OCI-LY7 (cell line): ENCODE measurements around the gene EPHX1. TPM values are rescaled to one million over a fixed set of nuclear protein-coding genes. Genes with fewer than 3 reads are reported as not detected.

Source experiments
- BruUV-seq: library from RNA; stranded (reverse); fragments of 400-500 nt; replicated peaks from 2 replicates; lab custom pipeline; 2021; lab: Mats Ljungman, UMichigan
- CTCF ChIA-PET: fragments of 300-600 bp; sonication (Branson Sonifier 250); formaldehyde crosslinking; loops from one replicate; lab custom pipeline; 2022; ENCODE audit warnings: antibody characterized with exemption; ENCODE audit not compliant: unreplicated experiment; lab: Charles Lee
- POLR2A ChIA-PET: fragments of 300-600 bp; sonication (Branson Sonifier 250); formaldehyde crosslinking; loops from one replicate; lab custom pipeline; 2022; ENCODE audit warnings: antibody characterized with exemption; lab: Charles Lee
- DNase-seq: peaks from one replicate; pipeline ENCODE4 v3.0.0-alpha.2; 2015; ENCODE audit warnings: low spot score
- H2AFZ ChIP-seq: fragments of 200-600 bp; sonication (generic), shearing (Covaris generic); 2 replicates; pipeline ENCODE4 v1.6.1; 2014; ENCODE audit warnings: mild to moderate bottlenecking, antibody characterized with exemption, low read length, moderate library complexity
- H3K27ac ChIP-seq: fragments of 200-600 bp; sonication (generic); 2 replicates; pipeline ENCODE4 v1.5.1; 2014; ENCODE audit warnings: mixed run types, low read depth, mild to moderate bottlenecking, moderate library complexity, low read length, inconsistent platforms; ENCODE audit not compliant: poor library complexity, severe bottlenecking
- H3K36me3 ChIP-seq: fragments of 200-600 bp; sonication (generic); 2 replicates; pipeline ENCODE4 v1.6.1; 2014; ENCODE audit warnings: mild to moderate bottlenecking, antibody characterized with exemption, low read length, moderate library complexity, mixed read lengths; ENCODE audit not compliant: insufficient read depth
- H3K4me1 ChIP-seq: fragments of 200-600 bp; sonication (generic); 2 replicates; pipeline ENCODE4 v1.5.1; 2014; ENCODE audit warnings: mild to moderate bottlenecking, low read length; ENCODE audit not compliant: insufficient read depth, poor library complexity, severe bottlenecking
- H3K4me2 ChIP-seq: fragments of 200-600 bp; sonication (generic); 2 replicates; pipeline ENCODE4 v1.6.1; 2014; ENCODE audit warnings: mild to moderate bottlenecking, low read length
- H3K4me3 ChIP-seq: fragments of 200-600 bp; sonication (generic); 2 replicates; pipeline ENCODE4 v1.5.1; 2014; ENCODE audit warnings: mild to moderate bottlenecking, low read depth, low read length; ENCODE audit not compliant: poor library complexity, severe bottlenecking
- H3K79me2 ChIP-seq: fragments of 200-600 bp; sonication (generic); 2 replicates; pipeline ENCODE4 v1.6.1; 2016; ENCODE audit warnings: low read depth, mild to moderate bottlenecking, low read length, moderate library complexity, mixed read lengths; ENCODE audit not compliant: insufficient read depth
- H3K9me2 ChIP-seq: fragments of 200-600 bp; sonication (generic); 2 replicates; pipeline ENCODE4 v1.6.1; 2016; ENCODE audit warnings: mild to moderate bottlenecking, low read length, mixed read lengths; ENCODE audit not compliant: insufficient read depth
- H3K9me3 ChIP-seq: fragments of 200-600 bp; sonication (generic); 2 replicates; pipeline ENCODE4 v1.6.1; 2014; ENCODE audit warnings: mild to moderate bottlenecking, mixed run types, low read length, mixed read lengths
- H4K20me1 ChIP-seq: fragments of 200-600 bp; sonication (generic); 2 replicates; pipeline ENCODE4 v1.6.1; 2014; ENCODE audit warnings: mild to moderate bottlenecking, antibody characterized with exemption, low read length, moderate library complexity, mixed read lengths; ENCODE audit not compliant: insufficient read depth
- CTCF ChIP-seq: fragments of 200-600 bp; sonication (generic); conservative IDR thresholded peaks from 2 replicates; pipeline ENCODE4 v1.5.1; 2014; ENCODE audit warnings: mild to moderate bottlenecking, antibody characterized with exemption, low read length, moderate library complexity, mixed read lengths
- EZH2phosphoT487 ChIP-seq: fragments of 200-600 bp; sonication (generic); IDR thresholded peaks from 2 replicates; pipeline ENCODE4 v1.6.1; 2018; ENCODE audit warnings: low read depth, borderline replicate concordance, mild to moderate bottlenecking, mixed run types, antibody characterized with exemption, low read length, moderate library complexity, mixed read lengths
- intact Hi-C: fragments of 100-400 bp; cut with micrococcal nuclease; formaldehyde crosslinking; loops from one replicate; pipeline ENCODE4 v1.10.0; 2022; ENCODE audit not compliant: unreplicated experiment
- total RNA-seq, 2 experiments: library from RNA; depleted of rRNA in 1 of 2; stranded (reverse); fragments of >200 nt in 1 of 2; shearing (Covaris generic) in 1 of 2; gene quantifications; 2 replicates each; pipeline ENCODE4 v1.2.3, GENCODE V29; 2014 to 2022

The EPHX1 gene
- total RNA-seq, 2 experiments from 2014 or later = 0.44 to 1.3 TPM

GRCh38 chr1:225772323-225772768 is 37.6 kb upstream of the EPHX1 start:
- H3K9me3 ChIP-seq = no peaks in the 10 kb centered on the region
- no peak overlapping the region for H3K4me3 ChIP-seq
- no peak overlapping the region for H3K27ac ChIP-seq
- peak overlapping the region; percentile 74 for H2AFZ ChIP-seq
- no peaks in the 10 kb centered on the region for H3K36me3 ChIP-seq
- no peaks in the 10 kb centered on the region for H4K20me1 ChIP-seq
- BruUV-seq = no TSS peak
- intact Hi-C loops = loop anchor here (1.0 kb wide), 4 partner anchors 115 to 297 kb away; no protein-coding TSS in a partner anchor
- no peaks in the 10 kb centered on the region for H3K9me2 ChIP-seq
- H3K4me1 ChIP-seq = peaks cover 52% of the 10 kb centered on the region
- H3K79me2 ChIP-seq = peaks cover 9% of the 10 kb centered on the region; the same call in 1 of the 2 replicates
- TF ChIP-seq EZH2phosphoT487 (no peak), CTCF (peak; percentile 88)
- ChIA-PET POLR2A (interaction anchor here (0.6 to 2.7 kb wide), 6 partner anchors 8 to 324 kb away, joined by 3 to 9 read pairs (median 4); no protein-coding TSS in a partner anchor), CTCF (interaction anchor here (0.6 to 1.8 kb wide), 5 partner anchors 110 to 304 kb away, joined by 3 to 5 read pairs (median 4); partner anchors contain the start of gene TMEM63A)
- peak overlapping the region; percentile 38; the same call in 1 of the 2 replicates for H3K4me2 ChIP-seq
- DNase-seq = peak; percentile 75

- Histone ChIP-seq H3K79me2 (peaks cover 10% of the 10 kb centered on the region; the same call in 1 of the 2 replicates), H3K4me1 (peaks cover 47% of the 10 kb centered on the region), H3K4me3 (no peak overlapping the region), H3K4me2 (no peak overlapping the region), H4K20me1 (no peaks in the 10 kb centered on the region), H3K27ac (no peak overlapping the region), H3K9me3 (no peaks in the 10 kb centered on the region), H3K36me3 (no peaks in the 10 kb centered on the region), H3K9me2 (no peaks in the 10 kb centered on the region), H2AFZ (0 out of 2 replicates have a peak overlapping the region, but pooled peaks have one; percentile 74)
- TF ChIP-seq CTCF (no peak), EZH2phosphoT487 (no peak)
- CTCF ChIA-PET = interaction anchor here (0.8 to 1.8 kb wide), 2 partner anchors 291 to 305 kb away, joined by 3 to 5 read pairs; no protein-coding TSS in a partner anchor
- intact Hi-C loops = loop anchor here (1.0 kb wide), 4 partner anchors 116 to 298 kb away; no protein-coding TSS in a partner anchor
- POLR2A ChIA-PET = interaction anchor here (1.0 to 2.7 kb wide), 7 partner anchors 8 to 305 kb away, joined by 3 to 9 read pairs (median 4); no protein-coding TSS in a partner anchor
- BruUV-seq = no TSS peak
- no peak for DNase-seq
These were observed 37.1 kb upstream of the EPHX1 start for GRCh38 chr1:225772848-225773247.
